Measurements from ENCODE around the gene PLPPR4.

- TF ChIP-seq POLR2AphosphoS5 (IDR thresholded peaks at IDR 0.05; ENCODE audit: low read depth, low read length) (no peak), EZH2phosphoT487 (IDR thresholded peaks at IDR 0.05; ENCODE audit: borderline replicate concordance, low read depth) (no peak), MXI1 (IDR thresholded peaks at IDR 0.05; ENCODE audit: low read depth, low read length) (no peak), ZBTB33 (IDR thresholded peaks at IDR 0.05; ENCODE audit: borderline replicate concordance, low read depth) (no peak)
- TF ChIP-seq, protein P1, sequence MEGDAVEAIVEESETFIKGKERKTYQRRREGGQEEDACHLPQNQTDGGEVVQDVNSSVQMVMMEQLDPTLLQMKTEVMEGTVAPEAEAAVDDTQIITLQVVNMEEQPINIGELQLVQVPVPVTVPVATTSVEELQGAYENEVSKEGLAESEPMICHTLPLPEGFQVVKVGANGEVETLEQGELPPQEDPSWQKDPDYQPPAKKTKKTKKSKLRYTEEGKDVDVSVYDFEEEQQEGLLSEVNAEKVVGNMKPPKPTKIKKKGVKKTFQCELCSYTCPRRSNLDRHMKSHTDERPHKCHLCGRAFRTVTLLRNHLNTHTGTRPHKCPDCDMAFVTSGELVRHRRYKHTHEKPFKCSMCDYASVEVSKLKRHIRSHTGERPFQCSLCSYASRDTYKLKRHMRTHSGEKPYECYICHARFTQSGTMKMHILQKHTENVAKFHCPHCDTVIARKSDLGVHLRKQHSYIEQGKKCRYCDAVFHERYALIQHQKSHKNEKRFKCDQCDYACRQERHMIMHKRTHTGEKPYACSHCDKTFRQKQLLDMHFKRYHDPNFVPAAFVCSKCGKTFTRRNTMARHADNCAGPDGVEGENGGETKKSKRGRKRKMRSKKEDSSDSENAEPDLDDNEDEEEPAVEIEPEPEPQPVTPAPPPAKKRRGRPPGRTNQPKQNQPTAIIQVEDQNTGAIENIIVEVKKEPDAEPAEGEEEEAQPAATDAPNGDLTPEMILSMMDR (IDR thresholded peaks at IDR 0.05), result no peak
These were observed 7.0 kb downstream of the PLPPR4 start for GRCh38 chr1:99271249-99271648.
